Middle frontal gyrus (tissue), 1 donor: ENCODE data around the gene PREX1.

ENCODE experiments used
- DNase-seq: peaks from one replicate; pipeline ENCODE4 v3.0.0-alpha.2; 2015; ENCODE audit warnings: low spot score; ENCODE audit errors: extremely low spot score

The PREX1 gene

DNA sequence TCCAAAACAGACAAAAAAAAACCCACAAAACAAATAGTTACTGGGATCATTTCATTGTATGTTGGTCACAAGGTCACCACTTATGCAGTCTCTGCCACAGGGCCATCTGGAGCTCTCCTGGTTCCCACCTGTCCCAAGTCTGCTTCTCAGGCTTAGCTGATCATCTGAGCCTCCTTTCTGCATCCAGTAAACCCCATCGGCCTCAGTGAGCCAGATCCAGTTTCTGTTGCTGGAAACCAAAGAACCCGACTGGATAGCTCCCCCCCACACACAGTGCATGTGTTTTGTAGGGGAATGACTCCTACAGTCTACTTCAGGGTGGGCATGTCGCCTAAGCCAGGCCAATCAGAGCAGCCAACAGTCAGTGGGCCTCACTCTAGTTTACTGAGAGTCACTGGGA, 233.3 kb downstream of the PREX1 start:
- no peak for DNase-seq

DNA sequence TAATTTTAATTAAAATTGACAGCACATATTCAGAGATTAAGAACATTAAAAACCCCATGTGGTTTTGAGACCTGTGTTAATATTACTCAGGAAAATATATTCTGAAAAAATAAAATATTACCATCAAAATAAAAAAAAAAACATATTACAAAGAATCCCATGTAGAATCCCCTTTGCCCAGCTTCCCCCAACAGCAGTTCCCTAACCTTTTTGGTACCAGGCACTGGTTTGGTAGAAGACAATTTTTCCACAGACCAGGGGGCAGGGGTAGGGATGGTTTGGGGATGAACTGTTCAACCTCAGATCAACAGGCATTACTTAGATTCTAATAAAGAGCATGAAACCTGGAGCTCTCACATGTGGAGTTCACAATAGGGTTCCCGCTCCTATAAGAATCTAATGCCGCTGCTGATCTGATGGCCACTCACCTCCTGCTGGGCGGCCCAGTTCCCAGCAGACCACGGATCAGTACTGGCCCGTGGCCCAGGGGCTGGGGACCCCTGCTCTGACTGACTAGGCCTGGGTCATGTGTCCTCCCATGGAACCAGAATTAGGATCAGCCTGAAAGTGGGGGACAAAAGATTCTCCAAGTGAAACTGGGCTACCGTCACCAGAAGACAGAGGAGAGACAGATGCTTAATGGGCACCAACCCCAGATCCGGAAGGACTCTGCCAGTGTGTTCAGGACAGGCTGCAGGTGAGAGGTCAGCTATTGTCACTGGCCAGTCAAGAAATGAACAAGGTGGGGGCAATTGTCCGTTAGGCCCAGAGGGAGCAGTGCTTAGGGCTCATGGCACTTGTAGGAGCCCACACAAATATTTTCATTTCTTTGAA, 235.5 kb downstream of the PREX1 start:
- DNase-seq: no peak

DNA sequence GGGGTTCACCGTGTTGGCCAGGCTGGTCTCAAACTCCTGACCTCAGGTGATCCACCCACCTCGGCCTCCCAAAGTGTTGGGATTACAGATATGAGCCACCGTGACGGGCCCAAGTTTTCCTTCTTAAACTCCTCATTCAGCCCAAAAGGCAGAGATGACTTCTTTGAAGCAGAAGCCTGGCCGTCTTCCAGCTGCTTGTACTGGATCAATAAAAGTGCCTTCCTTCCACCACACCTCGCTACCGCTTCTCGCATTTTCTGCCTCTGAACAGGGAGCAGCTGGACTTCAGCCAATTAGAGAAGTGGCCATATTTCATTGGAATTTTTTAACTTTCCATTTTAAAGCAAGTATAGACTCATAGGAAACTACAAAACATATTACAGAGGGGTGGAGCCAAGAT, 241.1 kb downstream of the PREX1 start:
- no peak for DNase-seq

DNA sequence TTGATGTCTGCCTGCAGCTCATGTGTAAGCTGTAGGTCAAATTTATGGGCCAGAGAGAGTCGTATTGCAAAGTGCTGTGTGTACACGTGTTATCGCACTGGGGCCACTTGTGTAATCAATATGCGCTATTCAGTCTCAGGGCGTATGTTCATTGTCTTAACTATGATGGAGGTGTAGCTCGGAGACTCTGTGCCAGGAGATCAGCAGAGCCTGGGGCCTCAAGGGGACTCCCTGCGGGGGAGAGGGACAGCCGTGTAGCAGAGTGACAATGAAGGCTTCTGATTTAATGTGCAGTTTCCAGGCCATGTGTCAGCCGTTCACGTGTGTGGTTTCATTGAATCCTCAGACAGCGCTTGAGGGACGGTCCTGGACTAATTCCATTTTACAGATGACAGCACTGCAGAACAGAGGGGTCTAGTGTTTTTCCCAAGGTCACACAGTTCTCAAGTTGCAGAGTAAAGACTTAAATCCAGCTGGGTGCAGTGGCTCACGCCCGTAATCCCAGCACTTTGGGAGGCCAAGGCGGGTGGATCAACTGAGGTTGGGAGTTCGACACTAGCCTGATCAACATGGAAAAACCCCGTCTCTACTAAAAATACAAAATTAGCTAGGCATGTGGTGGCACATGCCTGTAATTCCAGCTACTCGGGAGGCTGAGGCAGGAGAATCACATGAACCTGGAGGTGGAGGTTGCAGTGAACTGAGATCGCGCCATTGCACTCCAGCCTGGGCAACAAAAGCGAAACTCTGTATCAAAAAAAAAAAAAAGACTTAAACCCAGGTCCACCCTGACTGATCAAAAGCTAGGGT, 242.5 kb downstream of the PREX1 start:
- DNase-seq: no peak

DNA sequence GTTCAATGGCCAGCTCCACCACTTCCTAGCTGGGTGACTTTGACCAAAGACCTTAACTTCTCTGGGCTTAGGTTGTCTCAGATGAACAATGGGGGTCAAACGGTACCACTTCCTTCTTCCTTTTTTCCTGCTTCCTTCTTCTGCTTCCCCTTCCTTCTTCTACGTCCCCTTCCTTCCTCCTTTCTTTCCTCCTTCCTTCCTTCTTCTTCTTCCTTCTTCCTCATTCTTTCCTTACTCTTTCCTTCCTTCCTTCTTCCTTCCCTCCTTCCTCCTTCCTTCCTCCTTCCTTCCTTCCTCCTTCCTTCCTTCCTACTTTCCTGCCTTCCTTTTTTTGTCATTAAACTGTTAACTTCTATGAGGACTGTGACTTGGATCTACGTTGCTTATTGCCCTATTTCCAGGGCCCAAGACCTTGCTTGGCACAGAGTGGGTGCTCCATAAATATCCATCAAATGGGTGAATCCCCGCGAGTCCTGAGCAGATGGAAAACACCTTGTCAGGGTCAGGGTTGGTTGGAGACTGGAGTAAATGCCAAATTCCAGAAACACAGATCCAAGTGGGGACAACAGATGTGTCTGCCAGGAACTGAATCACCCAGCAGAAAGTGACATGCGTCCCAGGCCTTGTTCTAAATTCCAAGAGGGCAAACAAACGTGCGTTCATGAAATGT, 243.3 kb downstream of the PREX1 start:
- DNase-seq: no peak

DNA sequence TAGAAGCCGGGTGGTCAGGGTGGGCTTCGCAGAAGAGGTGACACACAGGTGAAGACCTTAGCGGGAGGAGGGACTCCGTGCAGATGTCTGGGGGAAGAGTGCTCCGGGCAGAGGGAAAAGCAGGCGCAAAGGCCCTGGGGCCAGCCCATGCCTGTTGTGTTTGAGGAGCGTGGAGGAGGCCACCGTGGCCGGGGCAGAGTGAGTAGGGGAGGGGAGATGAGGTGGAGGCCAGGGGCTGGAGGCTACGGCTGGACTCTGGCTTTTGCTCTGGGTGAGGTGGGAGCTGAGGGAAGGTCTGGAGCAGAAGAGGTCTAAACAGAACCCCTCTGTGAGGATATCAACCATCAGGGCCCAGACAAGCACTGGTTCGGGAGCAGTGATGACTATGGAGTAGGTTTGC, 244.0 kb downstream of the PREX1 start:
- DNase-seq: no peak

DNA sequence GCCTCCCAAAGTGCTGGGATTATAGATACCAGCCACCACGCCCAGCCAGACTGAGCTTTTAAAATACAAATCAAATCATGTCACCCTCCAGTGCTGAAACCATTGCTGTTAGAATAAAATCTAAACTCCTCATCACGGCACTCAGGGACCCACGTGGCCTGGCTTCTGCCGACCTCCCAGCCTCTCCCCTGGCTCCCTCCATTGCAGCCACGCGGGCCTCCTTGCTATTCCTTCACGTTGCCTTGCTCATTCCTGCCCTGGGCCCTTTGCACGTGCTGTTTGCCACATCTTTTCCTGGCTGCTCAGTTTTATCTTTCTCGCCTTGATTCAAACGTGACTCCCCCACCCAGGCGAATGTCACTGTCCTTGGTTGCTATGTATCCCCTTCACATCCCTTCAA, 244.6 kb downstream of the PREX1 start:
- no peak for DNase-seq

DNA sequence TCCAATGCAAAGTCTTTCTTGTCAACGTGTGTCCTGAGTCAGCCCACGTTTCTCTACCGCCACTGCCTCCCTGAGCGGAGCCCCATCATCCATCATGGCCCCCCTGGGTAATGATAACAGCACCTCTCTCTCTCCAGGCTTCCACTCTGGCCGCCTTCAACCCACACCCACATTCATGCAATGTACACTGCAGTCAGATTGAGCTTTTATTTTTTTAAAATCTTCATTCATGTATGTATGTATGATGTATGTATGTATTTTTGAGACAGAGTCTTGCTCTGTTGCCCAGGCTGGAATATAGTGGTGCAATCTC, 245.2 kb downstream of the PREX1 start:
- DNase-seq: no peak

DNA sequence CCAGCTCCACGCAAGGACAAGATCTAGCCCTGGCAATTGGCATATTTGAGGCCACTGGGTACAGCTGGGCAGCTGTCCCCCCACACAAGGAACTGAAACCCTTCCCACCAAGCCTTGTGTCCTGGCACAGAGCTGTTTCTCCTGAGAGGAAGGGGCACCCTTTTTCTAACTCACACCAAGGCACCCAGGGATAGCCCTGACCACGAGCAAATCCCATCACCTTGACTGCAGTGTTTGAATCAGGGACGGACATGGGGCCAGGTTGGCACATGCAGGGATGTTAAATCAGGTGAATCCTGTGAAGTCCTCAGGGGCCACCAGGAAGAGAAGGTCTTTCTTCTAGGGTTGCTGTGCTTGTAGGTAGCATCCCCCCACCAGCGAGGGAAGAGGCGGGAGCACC, 246.6 kb downstream of the PREX1 start:
- no peak for DNase-seq

DNA sequence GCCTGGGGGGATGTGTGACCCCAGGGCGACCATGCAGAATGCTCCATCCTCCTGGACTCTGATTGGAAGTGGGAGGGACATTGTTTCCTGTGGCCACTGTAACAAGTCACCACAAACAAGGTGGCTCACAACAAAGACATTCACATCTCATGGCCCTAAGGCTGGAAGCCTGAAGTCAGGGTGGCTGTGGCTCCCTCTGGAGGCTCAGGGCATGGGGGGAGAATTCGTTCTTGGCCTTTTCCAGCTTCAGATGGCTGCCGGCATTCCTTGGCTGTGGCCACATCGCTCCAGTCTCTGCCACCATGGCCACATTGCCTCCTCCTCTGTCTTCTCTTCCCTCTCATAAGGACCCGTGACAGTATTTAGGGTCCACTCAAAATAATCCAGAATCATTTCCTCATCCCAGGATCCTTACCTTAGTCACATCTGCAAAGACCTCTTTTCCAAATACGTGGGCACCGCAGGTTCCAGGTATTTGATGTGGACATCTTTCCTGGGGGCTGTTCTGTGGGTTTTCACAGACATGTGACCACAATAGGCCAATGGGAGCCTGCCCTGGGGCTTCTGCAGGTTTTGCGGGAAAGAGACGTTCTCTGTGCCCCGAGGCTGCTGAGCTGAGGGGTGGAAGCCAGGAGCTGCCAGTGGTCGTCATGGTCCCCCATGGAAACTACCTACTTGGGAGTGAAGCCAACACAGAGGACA, 249.3 kb downstream of the PREX1 start:
- no peak for DNase-seq

DNA sequence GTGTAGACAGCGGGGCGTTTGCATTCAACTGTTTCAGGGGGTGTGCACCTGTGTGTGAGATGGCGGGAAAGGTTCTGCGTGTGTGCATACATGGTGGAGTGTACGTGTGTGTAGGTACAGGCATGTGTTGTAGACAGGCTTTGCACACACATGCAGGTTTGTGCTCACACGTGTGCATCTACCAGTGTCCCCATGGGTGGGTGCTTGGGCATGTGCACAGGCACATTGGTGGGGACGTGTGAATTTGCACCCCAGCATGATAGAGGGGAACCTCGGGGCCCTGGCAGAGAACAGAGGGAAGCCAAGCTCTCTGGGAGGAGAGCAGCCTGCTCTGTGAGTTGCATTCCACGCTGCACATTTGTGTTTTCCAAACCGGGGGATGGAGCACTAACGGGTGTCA, 250.2 kb downstream of the PREX1 start:
- DNase-seq: no peak

DNA sequence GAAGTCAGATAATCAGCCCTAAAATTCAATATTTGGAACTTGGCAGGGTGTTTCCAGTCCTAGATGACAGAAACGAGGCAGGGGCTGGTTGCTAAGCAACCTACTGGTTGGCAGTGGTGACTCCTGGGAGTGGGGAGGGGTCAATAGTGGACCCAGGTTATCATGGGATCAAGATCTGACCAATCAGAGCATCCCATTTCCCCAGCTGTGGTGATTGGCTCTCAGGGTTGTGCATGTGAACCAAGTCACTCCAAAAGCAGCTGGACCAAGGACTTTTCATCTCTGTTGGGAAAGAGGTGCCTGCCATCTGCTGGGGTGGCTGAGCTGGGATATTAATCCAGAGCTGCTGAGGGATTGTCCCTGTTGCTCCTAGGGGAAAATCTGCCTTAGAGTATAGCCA, 253.4 kb downstream of the PREX1 start:
- no peak for DNase-seq
